GM12872 (cell line): ENCODE results near the gene RRBP1.

ENCODE experiments used
- TF ChIP-seq, protein P1 (sequence below): IDR thresholded peaks from 3 replicates; pipeline ENCODE4 v1.5.1; 2011; ENCODE audit warnings: low read depth, mild to moderate bottlenecking, low read length, moderate library complexity; ENCODE audit not compliant: insufficient read depth

The RRBP1 gene

DNA sequence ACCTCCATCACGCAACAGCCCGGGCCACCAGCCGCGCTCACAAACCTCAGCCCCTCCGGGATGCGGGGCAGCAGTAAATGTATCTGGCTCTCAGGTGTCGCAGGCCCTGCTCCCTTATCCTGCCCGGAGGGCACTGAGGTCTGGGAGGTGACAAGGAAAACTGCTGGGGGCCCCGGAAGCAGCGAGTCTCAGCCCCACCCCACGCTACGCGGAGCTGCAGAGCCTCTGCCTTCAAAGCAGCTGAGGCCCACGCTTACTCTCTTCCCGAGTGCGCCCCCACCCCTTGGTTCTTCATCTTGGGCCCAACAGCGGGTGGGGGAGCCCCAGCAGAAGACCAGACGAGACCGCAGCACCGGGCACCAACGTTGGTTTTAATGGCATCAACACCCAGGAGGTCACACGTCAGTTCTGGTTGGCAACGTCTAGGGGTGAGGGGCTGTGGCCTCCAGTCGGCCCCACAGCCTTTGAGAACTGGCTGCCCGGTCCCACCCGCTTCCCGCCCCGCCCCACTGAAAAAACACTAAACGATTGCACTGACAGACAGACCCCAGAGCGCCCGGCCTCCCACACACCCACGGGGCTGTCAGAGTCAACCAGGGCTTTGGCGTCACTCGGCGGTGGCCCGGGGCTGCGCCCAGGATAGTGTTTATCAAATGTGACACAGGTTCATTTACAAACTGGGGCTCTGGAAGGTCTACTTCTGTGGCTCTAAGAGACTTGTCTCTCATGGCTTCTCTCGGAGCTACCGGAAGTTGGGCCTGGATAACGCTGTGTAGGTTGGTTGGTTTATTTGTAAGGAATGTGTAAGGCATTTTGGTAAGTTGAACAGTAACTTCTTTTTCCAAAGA is 68.5 kb downstream of the RRBP1 start:
- TF ChIP-seq, protein P1, sequence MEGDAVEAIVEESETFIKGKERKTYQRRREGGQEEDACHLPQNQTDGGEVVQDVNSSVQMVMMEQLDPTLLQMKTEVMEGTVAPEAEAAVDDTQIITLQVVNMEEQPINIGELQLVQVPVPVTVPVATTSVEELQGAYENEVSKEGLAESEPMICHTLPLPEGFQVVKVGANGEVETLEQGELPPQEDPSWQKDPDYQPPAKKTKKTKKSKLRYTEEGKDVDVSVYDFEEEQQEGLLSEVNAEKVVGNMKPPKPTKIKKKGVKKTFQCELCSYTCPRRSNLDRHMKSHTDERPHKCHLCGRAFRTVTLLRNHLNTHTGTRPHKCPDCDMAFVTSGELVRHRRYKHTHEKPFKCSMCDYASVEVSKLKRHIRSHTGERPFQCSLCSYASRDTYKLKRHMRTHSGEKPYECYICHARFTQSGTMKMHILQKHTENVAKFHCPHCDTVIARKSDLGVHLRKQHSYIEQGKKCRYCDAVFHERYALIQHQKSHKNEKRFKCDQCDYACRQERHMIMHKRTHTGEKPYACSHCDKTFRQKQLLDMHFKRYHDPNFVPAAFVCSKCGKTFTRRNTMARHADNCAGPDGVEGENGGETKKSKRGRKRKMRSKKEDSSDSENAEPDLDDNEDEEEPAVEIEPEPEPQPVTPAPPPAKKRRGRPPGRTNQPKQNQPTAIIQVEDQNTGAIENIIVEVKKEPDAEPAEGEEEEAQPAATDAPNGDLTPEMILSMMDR: no peak

DNA sequence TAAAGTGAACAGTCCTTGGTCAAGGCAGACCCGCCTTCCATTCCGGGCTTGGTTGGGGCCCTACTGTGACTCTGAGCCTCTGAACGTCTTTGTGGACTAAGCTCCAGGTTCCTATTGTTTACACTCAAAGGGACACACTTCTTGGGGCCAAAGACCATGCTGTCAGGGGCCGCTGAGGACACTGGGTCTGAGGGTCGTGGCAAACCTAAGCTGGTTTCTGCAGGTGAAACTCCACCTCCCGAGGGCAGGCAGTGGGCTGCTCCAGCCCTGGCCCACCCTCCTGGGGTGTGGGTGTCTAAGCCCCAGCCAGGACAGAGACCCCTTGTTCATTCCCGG is 69.1 kb downstream of the RRBP1 start:
- TF ChIP-seq, protein P1: no peak

DNA sequence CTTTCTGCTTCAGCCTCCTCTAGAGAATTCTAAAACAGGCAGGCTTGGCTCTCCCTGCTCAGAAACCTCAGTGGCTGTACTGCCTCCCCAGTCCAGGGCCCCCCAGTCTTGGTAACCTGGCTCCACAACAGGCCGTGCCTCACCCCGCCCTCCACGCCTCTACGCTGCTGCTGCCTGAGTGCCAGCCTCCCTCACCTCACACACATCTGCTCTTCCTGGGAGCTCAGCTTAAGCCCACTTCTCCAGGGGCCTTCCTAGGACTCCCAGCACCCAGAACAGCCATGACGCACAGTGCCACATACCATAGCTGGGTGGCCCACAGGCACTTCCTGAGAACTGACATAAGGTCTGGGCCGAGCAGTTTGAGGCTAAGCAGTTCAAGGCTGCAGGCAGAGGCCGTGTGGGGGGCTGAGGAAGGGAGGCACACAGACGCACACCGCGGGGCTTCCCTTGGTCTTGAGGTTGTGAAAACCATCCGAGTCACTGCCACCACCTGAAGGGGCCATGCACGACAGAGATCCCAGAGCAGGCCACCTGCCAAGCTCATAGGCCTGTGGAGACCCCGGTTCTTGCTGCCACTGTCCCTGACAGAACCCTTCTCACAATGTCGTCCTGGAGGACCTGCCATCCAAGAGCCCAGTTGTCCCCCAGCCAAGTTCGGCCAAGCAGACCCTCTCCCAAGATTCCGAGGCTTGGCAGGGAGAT is 69.6 kb downstream of the RRBP1 start:
- TF ChIP-seq, protein P1: no peak

DNA sequence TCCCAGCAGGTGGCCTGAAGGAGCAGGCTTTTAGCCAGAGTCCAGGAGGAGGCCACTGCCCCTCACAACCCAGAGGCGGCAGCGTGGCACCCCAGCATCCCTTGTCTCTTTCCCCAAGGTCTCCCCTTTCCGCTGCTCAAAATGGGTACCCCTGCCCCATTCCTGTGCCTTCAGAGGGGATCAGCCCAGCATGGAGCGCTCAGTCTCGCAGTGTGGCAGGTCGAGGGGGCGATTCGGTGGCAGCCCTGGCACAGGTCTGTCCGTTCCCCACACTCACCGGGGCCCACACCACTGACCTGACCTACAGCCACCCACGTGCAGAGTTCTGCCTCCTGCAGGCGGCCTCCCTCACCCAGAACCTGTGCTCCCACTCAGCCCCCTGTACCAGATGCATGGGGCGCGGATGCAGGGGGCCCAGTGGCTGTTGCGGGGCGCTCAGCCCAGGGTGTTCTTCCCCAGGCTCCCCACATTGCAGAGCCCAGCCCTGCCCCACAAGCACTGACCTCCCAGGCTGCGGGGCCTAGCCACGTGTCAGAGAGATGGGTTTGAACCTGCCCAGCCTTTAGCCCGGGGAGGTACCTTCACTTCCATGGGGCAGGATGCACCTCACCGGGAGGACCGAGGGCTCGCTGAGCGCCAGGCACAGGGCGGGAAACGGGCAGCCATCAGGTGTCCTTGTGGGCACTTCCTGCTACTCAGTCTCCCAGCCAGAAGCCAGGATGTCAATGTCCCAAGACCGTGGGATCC is 70.3 kb downstream of the RRBP1 start:
- TF ChIP-seq, protein P1: peak; percentile 38; the same call in 1 of the 3 replicates

DNA sequence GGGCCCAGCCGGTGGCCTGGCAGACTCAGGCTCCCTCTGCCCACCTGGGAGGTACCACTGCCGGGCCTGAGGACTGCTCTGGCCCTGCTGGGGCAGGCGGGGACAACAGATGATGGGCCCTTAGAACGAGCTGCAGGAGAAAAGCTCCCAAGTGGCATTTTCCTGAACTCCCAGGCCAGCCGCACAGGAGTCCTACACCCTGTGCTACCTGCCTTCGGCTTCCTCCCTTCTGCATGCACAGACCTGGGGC is 70.8 kb downstream of the RRBP1 start:
- TF ChIP-seq, protein P1: no peak

DNA sequence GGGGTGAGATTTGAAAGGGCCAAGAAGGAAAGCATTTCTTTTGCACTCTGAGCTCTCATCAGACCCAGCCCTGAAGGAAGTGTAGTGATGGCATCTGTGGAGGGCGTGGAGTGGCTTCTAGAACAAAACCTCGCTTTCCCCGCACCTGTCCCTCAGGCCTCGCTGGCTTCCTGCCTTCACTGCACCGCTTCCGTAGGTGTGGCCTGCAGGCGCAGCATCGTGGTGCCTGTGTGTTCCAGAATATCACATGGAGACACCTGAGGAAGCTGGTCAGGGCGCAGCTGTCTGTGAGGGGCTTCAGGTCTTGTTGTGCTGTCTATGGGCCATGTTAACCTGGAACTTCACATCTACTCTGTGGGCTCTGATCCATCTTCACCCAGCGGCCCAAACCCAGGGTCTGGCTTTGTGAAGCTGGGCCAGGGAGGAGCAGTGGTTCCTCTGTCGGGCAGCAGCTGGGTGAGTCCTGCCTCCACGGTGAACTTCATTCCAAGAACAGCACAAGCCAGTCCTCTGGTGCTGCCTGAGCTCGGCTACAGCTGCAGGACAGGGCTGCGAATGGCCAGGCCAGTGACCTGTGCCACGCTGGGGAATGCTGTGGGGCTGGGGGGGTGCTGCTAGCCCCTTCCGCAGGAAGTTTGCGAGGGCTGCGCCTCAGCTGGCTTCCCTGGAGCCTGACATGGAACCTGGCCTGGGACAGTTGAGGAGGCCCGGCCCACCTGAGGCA is 71.3 kb downstream of the RRBP1 start:
- TF ChIP-seq, protein P1: no peak
